ENCODE measurements around the gene FGFBP1. TPM values are rescaled to one million over a fixed set of nuclear protein-coding genes. Genes with fewer than 3 reads are reported as not detected.

The FGFBP1 gene
- not detected in 2 replicates for total RNA-seq (2014; rRNA removed; shearing (Covaris generic))

- in situ Hi-C loops (cut with HindIII; ENCODE audit: low sequenced_read_pairs) = no loop called here
- DNase-seq (ENCODE audit: low spot score) = no peak
Observed at GRCh38 chr4:15938640-15939039, at the start of gene FGFBP1. TSS of gene FGFBP1 (minus strand) at chr4:15938740. CDS start at chr4:15936632, 2,108 bp downstream.

DNA sequence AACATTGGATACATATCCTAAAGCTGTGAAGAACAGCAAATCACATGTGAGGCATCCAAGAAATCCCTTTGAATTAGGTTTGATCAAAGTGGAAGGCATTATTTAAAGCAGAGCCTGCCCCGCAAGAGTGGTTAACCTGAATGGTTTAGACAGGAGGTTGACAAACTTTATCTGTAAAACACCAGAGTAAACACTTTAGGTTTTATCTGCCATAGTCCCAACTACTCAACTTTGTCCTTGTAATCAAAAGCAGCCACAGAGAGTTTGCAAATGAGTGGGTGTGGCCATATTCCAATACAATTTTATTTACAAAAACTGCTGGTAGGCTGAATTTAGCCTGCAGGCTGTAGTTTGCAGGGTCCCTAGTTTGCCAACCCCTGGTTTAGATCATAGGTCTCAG, 49.7 kb upstream of the FGFBP1 start:
- in situ Hi-C loops (cut with HindIII; ENCODE audit: low sequenced_read_pairs) = no loop called here
- DNase-seq (ENCODE audit: low spot score) = no peak

GRCh38 chr4:15986907-15987306, 48.4 kb upstream of the FGFBP1 start:
- DNase-seq (ENCODE audit: low spot score) = no peak
- in situ Hi-C loops (cut with HindIII; ENCODE audit: low sequenced_read_pairs) = no loop called here

- in situ Hi-C loops (cut with HindIII; ENCODE audit: low sequenced_read_pairs) = no loop called here
- no peak for DNase-seq (ENCODE audit: low spot score)
Observed at GRCh38 chr4:15983610-15984009, 45.1 kb upstream of the FGFBP1 start.

GRCh38 chr4:15982842-15983524, 44.4 kb upstream of the FGFBP1 start:
- DNase-seq (ENCODE audit: low spot score) = no peak
- in situ Hi-C loops (cut with HindIII; ENCODE audit: low sequenced_read_pairs) = no loop called here

DNA sequence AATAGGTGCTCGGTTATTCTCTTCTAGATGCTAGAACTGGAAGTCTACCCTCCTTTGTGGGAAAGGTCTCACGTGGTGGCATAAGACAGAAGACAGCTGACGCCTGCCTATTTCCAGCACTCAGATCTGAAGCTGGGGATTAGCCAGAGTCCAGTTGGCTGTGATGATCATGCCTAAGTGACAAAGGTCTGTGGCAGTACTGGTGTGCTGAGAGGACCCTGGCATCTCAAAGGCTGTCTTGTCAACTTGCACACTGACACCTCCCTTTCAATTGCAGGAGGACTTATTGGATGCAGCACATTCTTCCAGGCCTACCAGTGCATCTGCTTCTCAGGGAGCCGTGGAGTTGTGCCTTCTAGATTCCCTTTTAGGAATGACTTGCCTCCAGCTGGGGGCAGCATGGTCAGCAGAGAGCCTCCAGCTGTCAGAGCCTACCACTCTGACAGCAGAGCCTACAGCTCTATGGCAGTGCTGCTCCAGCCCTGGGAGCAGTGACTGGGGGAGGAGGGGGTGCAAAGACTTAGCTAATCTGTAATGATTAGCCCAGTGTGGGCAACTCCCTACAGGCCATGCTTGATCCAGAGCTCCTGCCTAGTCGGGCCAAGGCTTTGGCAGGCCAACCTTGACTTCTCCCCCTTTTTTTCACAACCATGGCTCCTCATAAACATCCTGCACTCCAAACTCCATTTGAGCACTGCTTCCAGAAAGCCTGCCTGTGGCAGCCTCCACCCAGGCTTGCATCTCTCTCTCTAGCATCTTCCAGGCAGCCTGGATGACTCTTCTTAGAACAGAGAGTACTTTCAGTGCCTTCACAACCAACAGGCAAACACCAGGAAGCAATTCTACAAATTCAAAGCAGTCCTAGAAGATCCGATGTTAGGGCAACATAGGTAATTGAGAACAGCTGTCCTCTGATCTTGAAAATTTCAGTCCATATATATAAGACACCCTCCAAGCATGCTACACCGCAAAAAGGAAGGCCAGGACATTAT, 38.2 kb upstream of the FGFBP1 start:
- no peak for DNase-seq (ENCODE audit: low spot score)
- in situ Hi-C loops (cut with HindIII; ENCODE audit: low sequenced_read_pairs) = no loop called here

- no peak for DNase-seq (ENCODE audit: low spot score)
- in situ Hi-C loops (cut with HindIII; ENCODE audit: low sequenced_read_pairs) = no loop called here
Observed at GRCh38 chr4:15971068-15971801, 32.7 kb upstream of the FGFBP1 start.

- in situ Hi-C loops (cut with HindIII; ENCODE audit: low sequenced_read_pairs) = no loop called here
- DNase-seq (ENCODE audit: low spot score) = no peak
Observed at GRCh38 chr4:15968551-15969300, 30.2 kb upstream of the FGFBP1 start.

DNA sequence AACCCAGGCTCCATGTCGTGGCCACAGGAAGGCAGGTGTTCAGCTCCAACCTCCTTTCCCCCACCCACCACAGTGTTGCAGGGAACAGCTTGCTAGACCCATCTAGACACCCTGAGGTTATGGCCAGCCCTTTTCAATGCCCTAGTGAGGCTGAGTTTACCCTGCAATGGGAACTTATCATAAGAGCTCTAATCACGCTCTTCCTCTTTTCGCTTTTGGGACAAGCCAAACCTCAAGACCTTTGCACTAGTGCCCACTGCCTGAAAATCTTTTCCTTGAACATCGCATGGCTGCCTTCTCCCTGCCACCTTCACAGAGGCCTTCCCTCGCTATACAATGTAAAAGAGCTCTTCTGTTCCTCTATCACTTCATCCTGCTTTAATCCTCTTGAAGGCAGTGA, 26.8 kb upstream of the FGFBP1 start:
- DNase-seq (ENCODE audit: low spot score) = no peak
- in situ Hi-C loops (cut with HindIII; ENCODE audit: low sequenced_read_pairs) = no loop called here

GRCh38 chr4:15964159-15964558, 25.6 kb upstream of the FGFBP1 start:
- DNase-seq (ENCODE audit: low spot score) = no peak
- in situ Hi-C loops (cut with HindIII; ENCODE audit: low sequenced_read_pairs) = no loop called here

GRCh38 chr4:15963576-15963975, 25.0 kb upstream of the FGFBP1 start:
- DNase-seq (ENCODE audit: low spot score) = no peak
- in situ Hi-C loops (cut with HindIII; ENCODE audit: low sequenced_read_pairs) = no loop called here

DNA sequence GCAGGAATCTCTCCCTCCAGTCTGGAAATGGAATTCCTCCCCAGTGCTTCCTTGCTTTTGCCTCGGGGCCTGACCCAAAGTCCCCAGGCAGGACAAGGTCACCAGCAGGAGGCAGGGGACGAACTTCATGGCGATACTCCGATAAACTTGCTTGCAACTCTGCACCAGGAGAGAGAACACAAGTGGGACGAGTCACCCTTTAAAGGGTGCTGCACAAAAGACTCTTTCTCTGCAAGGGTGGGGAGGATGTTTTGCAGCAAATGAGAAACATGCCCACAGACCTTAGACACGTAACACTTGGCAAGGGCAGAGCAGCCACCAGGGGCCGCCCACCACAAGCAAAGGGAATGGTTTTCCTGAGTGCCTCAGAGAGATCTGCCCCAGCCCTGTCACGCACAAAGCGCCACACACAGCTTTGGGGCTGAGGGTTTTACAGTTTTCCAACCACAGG, 24.5 kb upstream of the FGFBP1 start, which contains the start of gene FGFBP2:
FGFBP2 (minus strand) TSS at position 175 of the 451 bp plus-strand sequence; CDS start at position 129, 46 bp downstream.
- DNase-seq (ENCODE audit: low spot score) = no peak
- in situ Hi-C loops (cut with HindIII; ENCODE audit: low sequenced_read_pairs) = no loop called here

- in situ Hi-C loops (cut with HindIII; ENCODE audit: low sequenced_read_pairs) = no loop called here
- no peak for DNase-seq (ENCODE audit: low spot score)
Observed at GRCh38 chr4:15961781-15962510, 23.4 kb upstream of the FGFBP1 start.

DNA sequence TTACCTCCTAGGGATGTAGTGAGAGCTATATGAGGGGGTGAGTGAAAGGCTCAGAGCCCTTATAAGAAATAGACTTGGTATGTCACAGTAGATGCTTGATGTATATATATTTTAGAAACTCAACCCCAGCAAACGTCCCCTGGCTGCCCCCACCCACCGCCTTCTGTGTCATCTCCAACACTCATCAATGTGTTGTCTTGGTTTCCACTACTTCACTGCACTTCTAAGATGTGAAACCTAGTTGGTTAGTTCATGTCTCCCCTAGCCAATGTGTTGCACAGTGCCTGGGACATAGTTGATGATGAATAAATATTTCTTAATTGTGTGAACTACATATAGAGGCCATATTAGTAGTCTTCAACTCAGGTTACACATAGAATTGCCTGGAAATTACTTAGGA, 20.0 kb upstream of the FGFBP1 start:
- no peak for DNase-seq (ENCODE audit: low spot score)

GRCh38 chr4:15956179-15956850, 17.8 kb upstream of the FGFBP1 start:
- in situ Hi-C loops (cut with HindIII; ENCODE audit: low sequenced_read_pairs) = no loop called here
- DNase-seq (ENCODE audit: low spot score) = peak; percentile 30

More for the DNA sequence above, 20.0 kb upstream of the FGFBP1 start:
- in situ Hi-C loops (cut with HindIII; ENCODE audit: low sequenced_read_pairs) = no loop called here

DNA sequence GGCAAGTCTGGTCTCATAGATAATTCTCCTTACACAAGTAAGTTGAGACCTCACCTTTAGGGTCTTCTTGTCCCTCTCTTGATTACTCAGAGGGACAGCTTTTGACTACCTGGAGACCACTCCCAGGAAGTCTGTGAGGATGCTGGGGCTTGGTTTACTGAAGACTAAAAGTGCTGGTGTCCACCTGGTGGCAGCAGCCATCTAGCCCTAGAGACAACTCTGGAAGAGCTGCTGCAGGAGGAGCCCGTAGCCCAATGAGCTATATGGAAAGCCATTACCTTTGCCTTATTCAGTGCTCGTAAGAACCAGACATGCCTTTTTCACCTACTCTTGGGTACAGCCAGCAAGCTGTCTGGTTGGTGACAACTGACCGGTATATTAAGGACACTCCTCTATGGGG, 17.1 kb upstream of the FGFBP1 start:
- in situ Hi-C loops (cut with HindIII; ENCODE audit: low sequenced_read_pairs) = no loop called here
- DNase-seq (ENCODE audit: low spot score) = no peak

- in situ Hi-C loops (cut with HindIII; ENCODE audit: low sequenced_read_pairs) = no loop called here
- no peak for DNase-seq (ENCODE audit: low spot score)
Observed at GRCh38 chr4:15953625-15954024, 15.1 kb upstream of the FGFBP1 start.

GRCh38 chr4:15951781-15952180, 13.2 kb upstream of the FGFBP1 start:
- in situ Hi-C loops (cut with HindIII; ENCODE audit: low sequenced_read_pairs) = no loop called here
- no peak for DNase-seq (ENCODE audit: low spot score)
